NK-92 (cell line): ENCODE measurements around the gene ANKS3.
"Not testable (repeated sequence)": the region's sequence is repeated elsewhere in the genome, so short reads cannot be mapped to it uniquely, and the experiment has no call there.

Experiments used
- DNase-seq: peaks from one replicate; lab custom pipeline; 2025; ENCODE audit not compliant: unreplicated experiment; lab: John Stamatoyannopoulos, UW

ANKS3 gene

GRCh38 chr16:4651827-4652226 is 82.2 kb downstream of the ANKS3 start:
- DNase-seq: no peak

GRCh38 chr16:4650443-4651074 is 83.5 kb downstream of the ANKS3 start:
- DNase-seq: not testable (repeated sequence)

GRCh38 chr16:4649744-4650442 is 84.2 kb downstream of the ANKS3 start:
- no peak for DNase-seq

GRCh38 chr16:4648917-4649316 is 85.2 kb downstream of the ANKS3 start:
- no peak for DNase-seq

- no peak for DNase-seq
Observed at GRCh38 chr16:4647644-4647980, 86.5 kb downstream of the ANKS3 start.

GRCh38 chr16:4646773-4647643 is 87.1 kb downstream of the ANKS3 start:
- no peak for DNase-seq
